Measurements from ENCODE around the gene IFT81.
"Not testable (repeated sequence)": the region's sequence is repeated elsewhere in the genome, so short reads cannot be mapped to it uniquely, and the experiment has no call there.

IFT81 gene

DNA sequence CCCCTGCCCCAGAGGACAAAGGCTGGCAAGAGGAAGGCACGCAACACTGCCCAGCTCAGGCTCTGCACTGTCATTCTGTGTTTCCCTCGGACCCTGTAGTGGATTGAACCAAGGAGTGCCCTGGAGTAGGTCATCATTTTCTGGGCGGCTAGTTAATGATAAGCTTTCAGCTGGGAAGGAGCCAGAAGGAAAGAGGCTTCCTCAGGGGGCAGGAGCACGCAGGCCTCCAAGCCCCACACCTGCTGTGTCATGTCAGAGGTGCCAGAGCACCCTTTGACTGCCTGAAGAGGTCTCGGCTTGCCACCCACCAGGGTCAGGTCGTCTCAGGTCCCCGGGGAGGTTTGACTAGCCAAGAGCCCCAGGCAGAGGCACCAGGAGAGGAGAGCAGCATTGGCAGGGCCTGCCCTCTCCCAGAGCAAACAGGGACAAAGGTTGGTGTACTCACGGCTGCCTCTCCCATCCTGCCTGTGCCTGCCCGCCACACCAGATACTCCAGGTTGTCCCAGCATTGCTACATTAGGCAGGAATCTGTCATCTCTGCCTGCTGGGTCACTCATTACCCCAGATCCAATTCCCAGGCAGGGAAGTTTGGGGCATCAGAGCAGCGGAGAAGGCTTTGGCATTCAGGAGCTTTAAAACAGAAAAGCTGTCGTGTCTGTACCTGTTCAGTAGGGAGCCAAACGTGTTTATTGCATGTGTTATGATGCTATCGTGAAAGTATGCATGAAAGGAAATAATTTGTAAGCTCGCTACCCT lies 123.4 kb downstream of the IFT81 start:
- no peak for DNase-seq

GRCh38 chr12:110248096-110248447 lies 123.9 kb downstream of the IFT81 start:
- no peak for DNase-seq

DNA sequence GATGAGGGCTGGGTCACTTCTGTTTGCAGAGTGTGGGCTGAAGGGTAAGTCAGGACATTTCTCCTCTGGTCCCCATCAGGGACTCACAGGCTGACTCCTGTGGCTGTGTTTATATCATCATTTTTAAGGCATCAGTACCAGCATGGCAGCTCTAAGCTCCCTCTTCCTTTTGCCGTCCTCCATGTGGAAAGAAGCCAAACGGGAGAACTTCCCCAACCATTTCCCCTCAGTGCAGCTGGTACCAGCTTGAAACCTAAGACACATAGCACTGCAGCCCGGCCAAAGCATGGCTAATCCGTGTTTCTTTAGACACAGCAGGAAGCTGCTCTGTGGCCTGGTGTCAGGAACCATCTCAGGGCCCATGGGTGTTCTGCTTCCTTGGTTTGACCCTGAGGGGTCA lies 124.9 kb downstream of the IFT81 start:
- no peak for DNase-seq

- no peak for DNase-seq
Measured at GRCh38 chr12:110249716-110250225, 125.6 kb downstream of the IFT81 start.

DNA sequence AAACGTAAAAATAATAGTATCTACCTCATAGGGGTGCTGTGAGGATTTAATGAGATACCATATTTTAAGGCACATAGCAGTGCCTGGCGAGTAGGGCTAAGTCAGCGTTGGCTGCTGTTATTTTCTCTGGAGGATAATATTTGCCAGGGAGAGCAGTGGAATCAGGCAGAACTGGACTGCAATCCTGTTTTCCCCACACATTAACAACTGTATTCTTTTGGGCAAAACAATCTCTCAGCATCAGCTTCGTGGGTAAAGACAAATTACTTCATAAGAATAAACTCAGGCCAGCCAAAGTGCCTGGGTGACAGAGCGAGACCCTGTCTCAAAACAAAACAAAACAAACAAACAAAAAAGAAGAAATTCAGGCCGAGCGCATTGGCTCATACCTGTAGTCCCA lies 127.2 kb downstream of the IFT81 start:
- no peak for DNase-seq

DNA sequence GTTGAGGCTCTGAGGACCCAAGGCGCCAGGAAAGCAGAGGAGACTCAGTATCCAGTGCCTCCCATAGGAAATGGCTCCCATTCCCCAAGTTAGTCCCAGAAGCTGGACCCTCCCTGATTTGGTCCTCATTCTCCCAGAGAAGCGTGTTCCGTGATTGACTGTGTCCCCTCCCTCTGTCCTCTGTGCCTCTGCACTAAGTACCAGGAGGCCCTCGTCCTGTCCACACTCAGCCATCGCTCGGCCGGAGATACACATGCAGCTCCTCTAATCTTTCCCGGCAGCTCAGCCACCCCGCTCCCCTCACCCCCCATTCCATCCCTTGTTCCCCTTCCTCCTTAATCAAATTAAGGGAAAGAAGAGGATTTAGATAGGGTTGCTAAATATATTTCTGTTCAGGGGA lies 128.6 kb downstream of the IFT81 start:
- no peak for DNase-seq

DNA sequence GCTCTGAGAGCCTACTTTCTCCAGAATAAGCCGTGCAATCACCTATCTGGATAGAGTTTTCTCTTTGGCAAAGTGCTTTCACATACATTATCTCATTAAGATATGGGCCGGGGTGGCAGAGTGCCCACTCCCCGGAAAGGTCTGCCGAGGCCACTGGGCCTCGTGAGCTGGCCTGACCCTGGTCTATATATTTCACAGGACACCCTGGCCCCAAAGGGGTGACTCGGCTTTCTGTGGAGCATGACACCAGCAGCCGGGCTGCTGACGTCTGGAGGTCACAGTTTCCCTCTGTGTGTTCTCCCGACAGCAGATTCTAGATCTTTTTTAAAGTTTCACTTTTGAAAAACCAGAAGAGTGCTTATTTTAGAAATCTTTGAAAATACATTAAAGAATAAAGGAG lies 129.0 kb downstream of the IFT81 start:
- no peak for DNase-seq

DNA sequence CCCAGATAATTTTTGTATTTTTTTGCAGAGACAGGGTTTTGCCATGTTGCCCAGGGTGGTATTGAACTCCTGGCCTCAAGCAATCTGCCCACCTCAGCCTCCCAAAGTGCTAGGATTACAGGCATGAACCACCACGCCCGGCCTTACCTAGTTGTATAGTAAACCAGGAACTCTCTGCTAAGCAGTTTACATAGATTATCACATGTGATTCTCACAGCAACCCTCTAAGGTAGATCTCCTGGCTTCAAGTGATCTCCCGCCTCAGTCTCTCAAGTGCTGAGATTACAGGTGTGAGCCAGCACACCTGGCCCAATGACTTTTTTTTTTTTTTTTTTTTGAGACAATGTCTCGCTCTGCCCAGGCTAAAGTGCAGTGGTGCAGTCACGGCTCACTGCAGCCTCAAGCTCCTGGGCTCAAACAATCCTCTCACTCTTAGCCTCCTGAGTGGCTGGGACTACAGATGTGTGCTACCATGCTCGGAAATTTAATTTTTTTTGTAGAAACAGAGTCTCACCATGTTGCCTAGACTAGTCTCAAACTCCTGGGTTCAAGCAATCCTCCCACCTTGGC lies 130.9 kb downstream of the IFT81 start:
- no peak for DNase-seq

DNA sequence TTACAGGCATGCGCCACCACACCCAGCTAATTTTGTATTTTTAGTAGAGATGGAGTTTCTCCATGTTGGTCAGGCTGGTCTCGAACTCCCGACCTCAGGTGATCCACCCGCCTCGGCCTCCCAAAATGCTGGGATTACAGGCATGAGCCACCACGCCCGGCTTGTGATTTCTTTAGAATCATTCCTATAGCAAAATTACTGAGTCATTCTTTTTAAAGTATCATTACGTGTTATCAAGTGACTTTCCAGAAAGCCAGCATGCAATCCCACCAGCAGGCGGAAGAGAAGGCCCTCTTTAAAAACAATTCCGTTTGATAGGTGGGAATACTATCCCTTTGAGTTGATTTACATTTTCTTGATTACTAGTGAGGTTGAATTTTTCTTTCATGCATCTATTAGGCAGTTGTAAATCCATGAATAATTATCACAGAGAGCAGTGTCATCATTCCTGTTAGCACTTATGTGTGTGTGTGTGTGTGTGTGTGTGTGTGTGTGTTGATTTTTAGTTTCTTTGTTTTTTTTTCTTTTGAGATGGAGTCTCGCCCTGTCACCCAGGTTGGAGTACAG lies 131.8 kb downstream of the IFT81 start:
- DNase-seq, result not testable (repeated sequence)

- no peak for DNase-seq
Measured at GRCh38 chr12:110256780-110257431, 132.7 kb downstream of the IFT81 start.

DNA sequence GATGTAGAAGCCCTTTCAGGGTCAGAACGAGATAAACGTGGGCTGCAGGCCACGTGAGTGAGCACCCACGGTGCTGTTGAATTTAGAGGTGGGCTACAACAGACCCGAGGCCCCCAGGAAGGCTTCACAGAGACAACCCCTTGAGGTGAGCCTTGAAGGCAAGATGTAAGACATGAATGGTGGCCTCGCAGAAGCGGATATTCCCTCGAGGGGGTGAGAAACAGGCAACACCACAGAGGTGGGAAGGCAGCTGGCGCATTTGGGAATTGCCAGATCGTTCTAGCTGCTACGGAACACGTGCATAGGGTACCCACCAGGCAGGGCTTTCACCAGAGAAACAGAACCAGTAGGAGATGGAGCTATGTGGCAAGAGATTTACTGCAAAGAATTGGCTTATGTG lies 134.3 kb downstream of the IFT81 start:
- DNase-seq, result no peak

GRCh38 chr12:110262442-110263388 lies 138.6 kb downstream of the IFT81 start:
- no peak for DNase-seq

DNA sequence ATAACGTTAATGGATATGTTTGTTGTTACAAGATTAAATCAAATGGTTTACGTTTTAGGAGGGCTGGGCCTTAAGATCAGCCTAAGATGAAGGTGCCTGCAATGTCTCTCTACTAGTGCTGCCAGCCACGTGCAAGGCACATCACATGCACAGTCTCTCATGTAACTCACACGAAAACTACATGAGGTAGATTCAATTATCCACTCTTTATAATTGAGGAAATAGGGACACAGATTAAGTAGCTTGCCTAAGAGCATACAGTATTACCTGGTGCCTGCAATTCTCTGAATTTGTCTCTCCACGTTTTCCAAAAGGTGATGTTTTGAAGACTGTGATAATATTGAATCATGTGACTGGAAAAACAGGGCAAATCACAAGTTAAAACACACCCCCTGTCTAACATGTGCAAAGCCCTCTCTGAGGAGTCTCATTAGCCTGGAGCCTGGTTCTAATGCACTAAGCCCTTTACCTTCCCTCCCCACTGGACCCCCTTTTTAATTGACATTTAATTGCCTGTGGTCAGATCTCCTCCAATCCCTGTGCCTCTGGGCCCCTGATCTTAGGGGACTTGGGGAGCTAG lies 142.3 kb downstream of the IFT81 start:
- DNase-seq, result no peak

GRCh38 chr12:110266980-110267620 lies 142.9 kb downstream of the IFT81 start:
- no peak for DNase-seq

Data from stimulated activated naive CD4-positive, alpha-beta T cell treated with Interleukin-2 at 50 U/mL for 16 hours (primary cell).